ENCODE data around the gene GPR143.

The GPR143 gene

GRCh38 chrX:9690046-9690445, 75.6 kb downstream of the GPR143 start:
- no peak overlapping the region for H3K9ac ChIP-seq (ENCODE audit: low read depth, low read length)
- ATAC-seq (ENCODE audit: insufficient read depth, low read depth) = no peak
- H3K36me3 ChIP-seq (ENCODE audit: insufficient read depth, low read length) = peaks cover 21% of the 10 kb centered on the region
- no peak overlapping the region for H3K4me3 ChIP-seq (ENCODE audit: low read depth in 1 of 2, low read length in 2 of 2)
- H3K4me1 ChIP-seq (ENCODE audit: insufficient read depth, low read length) = no peaks in the 10 kb centered on the region
- no peak overlapping the region for H2AFZ ChIP-seq (ENCODE audit: low read depth, low read length)
- H3K9me3 ChIP-seq (ENCODE audit: insufficient read depth, low read length, severe bottlenecking) = no peaks in the 10 kb centered on the region
- H3K79me2 ChIP-seq (ENCODE audit: insufficient read depth, low read length) = no peaks in the 10 kb centered on the region
- no peak for TF ChIP-seq CTCF (IDR thresholded peaks at IDR 0.05; ENCODE audit: borderline replicate concordance, extremely low read depth, low read length, poor library complexity, severe bottlenecking)
- TF ChIP-seq EZH2 (IDR thresholded peaks at IDR 0.05; ENCODE audit: borderline replicate concordance, low read depth, low read length, severe bottlenecking) = no peak
- H3K27ac ChIP-seq (ENCODE audit: low read length) = no peak overlapping the region
- no peak overlapping the region for H3K4me2 ChIP-seq (ENCODE audit: insufficient read depth, low read length)
- no peak for DNase-seq
- no peaks in the 10 kb centered on the region; the same call in 1 of the 2 replicates for H4K20me1 ChIP-seq (ENCODE audit: insufficient read depth, low read length)
- H3K27me3 ChIP-seq (ENCODE audit: insufficient read depth, low read length, poor library complexity) = no peaks in the 10 kb centered on the region

- H3K79me2 ChIP-seq (ENCODE audit: insufficient read depth, low read length) = no peaks in the 10 kb centered on the region
- H3K9ac ChIP-seq (ENCODE audit: low read depth, low read length) = no peak overlapping the region
- H3K4me3 ChIP-seq (ENCODE audit: low read depth in 1 of 2, low read length in 2 of 2) = no peak overlapping the region
- H3K4me1 ChIP-seq (ENCODE audit: insufficient read depth, low read length) = no peaks in the 10 kb centered on the region
- TF ChIP-seq CTCF (IDR thresholded peaks at IDR 0.05; ENCODE audit: borderline replicate concordance, extremely low read depth, low read length, poor library complexity, severe bottlenecking) (no peak), EZH2 (IDR thresholded peaks at IDR 0.05; ENCODE audit: borderline replicate concordance, low read depth, low read length, severe bottlenecking) (no peak)
- no peak overlapping the region for H3K4me2 ChIP-seq (ENCODE audit: insufficient read depth, low read length)
- no peak overlapping the region for H2AFZ ChIP-seq (ENCODE audit: low read depth, low read length)
- H3K36me3 ChIP-seq (ENCODE audit: insufficient read depth, low read length) = peaks cover 20% of the 10 kb centered on the region
- ATAC-seq (ENCODE audit: insufficient read depth, low read depth) (no peak), DNase-seq (no peak)
- H3K27ac ChIP-seq (ENCODE audit: low read length) = no peak overlapping the region
- H3K27me3 ChIP-seq (ENCODE audit: insufficient read depth, low read length, poor library complexity) = no peaks in the 10 kb centered on the region
- H3K9me3 ChIP-seq (ENCODE audit: insufficient read depth, low read length, severe bottlenecking) = no peaks in the 10 kb centered on the region
- H4K20me1 ChIP-seq (ENCODE audit: insufficient read depth, low read length) = no peaks in the 10 kb centered on the region; the same call in 1 of the 2 replicates
Measured at GRCh38 chrX:9688833-9689232, 76.8 kb downstream of the GPR143 start.

- no peak for DNase-seq
- Histone ChIP-seq H3K27ac (ENCODE audit: low read length) (no peak overlapping the region), H3K27me3 (ENCODE audit: insufficient read depth, low read length, poor library complexity) (no peaks in the 10 kb centered on the region), H4K20me1 (ENCODE audit: insufficient read depth, low read length) (no peaks in the 10 kb centered on the region), H3K36me3 (ENCODE audit: insufficient read depth, low read length) (peaks cover 12% of the 10 kb centered on the region), H3K4me1 (ENCODE audit: insufficient read depth, low read length) (no peaks in the 10 kb centered on the region), H3K4me2 (ENCODE audit: insufficient read depth, low read length) (no peak overlapping the region), H3K9ac (ENCODE audit: low read depth, low read length) (no peak overlapping the region), H3K9me3 (ENCODE audit: insufficient read depth, low read length, severe bottlenecking) (no peaks in the 10 kb centered on the region), H3K4me3 (ENCODE audit: low read depth in 1 of 2, low read length in 2 of 2) (no peak overlapping the region), H3K79me2 (ENCODE audit: insufficient read depth, low read length) (no peaks in the 10 kb centered on the region), H2AFZ (ENCODE audit: low read depth, low read length) (no peak overlapping the region)
- TF ChIP-seq CTCF (IDR thresholded peaks at IDR 0.05; ENCODE audit: borderline replicate concordance, extremely low read depth, low read length, poor library complexity, severe bottlenecking) (no peak), EZH2 (IDR thresholded peaks at IDR 0.05; ENCODE audit: borderline replicate concordance, low read depth, low read length, severe bottlenecking) (no peak)
- no peak for ATAC-seq (ENCODE audit: insufficient read depth, low read depth)
Measured at GRCh38 chrX:9687899-9688298, 77.7 kb downstream of the GPR143 start.

- Histone ChIP-seq H3K4me2 (ENCODE audit: insufficient read depth, low read length) (no peak overlapping the region), H3K36me3 (ENCODE audit: insufficient read depth, low read length) (0 out of 2 replicates have a peak, but pooled peaks cover under 1% of the 10 kb centered on the region), H3K27me3 (ENCODE audit: insufficient read depth, low read length, poor library complexity) (no peaks in the 10 kb centered on the region), H3K79me2 (ENCODE audit: insufficient read depth, low read length) (no peaks in the 10 kb centered on the region), H3K9ac (ENCODE audit: low read depth, low read length) (no peak overlapping the region), H3K27ac (ENCODE audit: low read length) (no peak overlapping the region), H3K9me3 (ENCODE audit: insufficient read depth, low read length, severe bottlenecking) (no peaks in the 10 kb centered on the region), H4K20me1 (ENCODE audit: insufficient read depth, low read length) (no peaks in the 10 kb centered on the region), H3K4me1 (ENCODE audit: insufficient read depth, low read length) (no peaks in the 10 kb centered on the region), H2AFZ (ENCODE audit: low read depth, low read length) (no peak overlapping the region), H3K4me3 (ENCODE audit: low read depth in 1 of 2, low read length in 2 of 2) (no peak overlapping the region)
- no peak for DNase-seq
- ATAC-seq (ENCODE audit: insufficient read depth, low read depth) = no peak
- no peak for TF ChIP-seq CTCF (IDR thresholded peaks at IDR 0.05; ENCODE audit: borderline replicate concordance, extremely low read depth, low read length, poor library complexity, severe bottlenecking)
- TF ChIP-seq EZH2 (IDR thresholded peaks at IDR 0.05; ENCODE audit: borderline replicate concordance, low read depth, low read length, severe bottlenecking) = no peak
Measured at GRCh38 chrX:9683350-9683749, 82.3 kb downstream of the GPR143 start.
